Retinal pigment epithelial cell (primary cell): ENCODE data around the gene BCKDHB.
"Not testable (repeated sequence)": the region's sequence is repeated elsewhere in the genome, so short reads cannot be mapped to it uniquely, and the experiment has no call there.

ENCODE experiments used
- DNase-seq: peaks from one replicate; pipeline ENCODE4 v3.0.0-alpha.2; 2010; ENCODE audit warnings: low read depth
- H3K4me3 ChIP-seq: 2 replicates; pipeline ENCODE4 v1.5.1; 2011; ENCODE audit warnings: mild to moderate bottlenecking, low read length, control low read depth, moderate library complexity
- TF ChIP-seq, protein P1 (sequence below): conservative IDR thresholded peaks from 2 replicates; pipeline ENCODE4 v1.5.1; 2011; ENCODE audit warnings: low read depth, low read length, control low read depth, inconsistent platforms

BCKDHB gene

DNA sequence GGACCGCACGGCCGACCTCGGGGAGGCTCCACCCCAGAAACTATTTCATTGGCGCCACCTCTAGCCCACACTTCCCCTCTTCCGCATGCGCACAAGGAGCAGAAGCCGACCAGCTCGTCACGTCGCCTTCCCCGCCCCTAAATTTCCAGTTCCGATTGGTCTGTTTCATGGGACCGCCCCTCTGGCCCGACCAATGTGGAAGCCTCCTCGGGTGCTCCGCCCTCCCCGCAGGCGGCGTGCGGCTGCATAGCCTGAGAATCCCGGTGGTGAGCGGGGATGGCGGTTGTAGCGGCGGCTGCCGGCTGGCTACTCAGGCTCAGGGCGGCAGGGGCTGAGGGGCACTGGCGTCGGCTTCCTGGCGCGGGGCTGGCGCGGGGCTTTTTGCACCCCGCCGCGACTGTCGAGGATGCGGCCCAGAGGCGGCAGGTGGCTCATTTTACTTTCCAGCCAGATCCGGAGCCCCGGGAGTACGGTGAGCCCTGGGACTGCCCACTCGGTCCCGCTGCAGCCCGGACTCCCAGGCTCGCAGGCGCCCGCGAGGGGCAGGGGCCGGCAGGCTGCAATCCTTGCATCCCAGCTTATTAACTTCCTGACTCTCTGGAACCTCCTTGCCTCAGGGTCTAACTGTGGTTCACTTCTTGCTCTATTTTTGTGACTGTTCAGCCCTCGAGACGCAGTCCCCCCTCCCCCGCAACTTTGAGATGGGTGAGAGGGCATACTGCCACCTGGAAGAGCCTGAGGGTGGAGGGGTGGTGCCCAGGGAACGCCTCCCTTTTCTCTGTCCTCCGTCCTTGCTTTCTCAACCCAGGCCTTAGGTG, at the start of gene BCKDHB:
Gene BCKDHB (plus strand): TSS at position 254 of the 818 bp plus-strand sequence. CDS start 23 bp downstream, at position 277.
- TF ChIP-seq, protein P1, sequence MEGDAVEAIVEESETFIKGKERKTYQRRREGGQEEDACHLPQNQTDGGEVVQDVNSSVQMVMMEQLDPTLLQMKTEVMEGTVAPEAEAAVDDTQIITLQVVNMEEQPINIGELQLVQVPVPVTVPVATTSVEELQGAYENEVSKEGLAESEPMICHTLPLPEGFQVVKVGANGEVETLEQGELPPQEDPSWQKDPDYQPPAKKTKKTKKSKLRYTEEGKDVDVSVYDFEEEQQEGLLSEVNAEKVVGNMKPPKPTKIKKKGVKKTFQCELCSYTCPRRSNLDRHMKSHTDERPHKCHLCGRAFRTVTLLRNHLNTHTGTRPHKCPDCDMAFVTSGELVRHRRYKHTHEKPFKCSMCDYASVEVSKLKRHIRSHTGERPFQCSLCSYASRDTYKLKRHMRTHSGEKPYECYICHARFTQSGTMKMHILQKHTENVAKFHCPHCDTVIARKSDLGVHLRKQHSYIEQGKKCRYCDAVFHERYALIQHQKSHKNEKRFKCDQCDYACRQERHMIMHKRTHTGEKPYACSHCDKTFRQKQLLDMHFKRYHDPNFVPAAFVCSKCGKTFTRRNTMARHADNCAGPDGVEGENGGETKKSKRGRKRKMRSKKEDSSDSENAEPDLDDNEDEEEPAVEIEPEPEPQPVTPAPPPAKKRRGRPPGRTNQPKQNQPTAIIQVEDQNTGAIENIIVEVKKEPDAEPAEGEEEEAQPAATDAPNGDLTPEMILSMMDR = no peak
- peak; percentile 91 for DNase-seq
- peak within 1 kb of the TSS; percentile 85 for H3K4me3 ChIP-seq

DNA sequence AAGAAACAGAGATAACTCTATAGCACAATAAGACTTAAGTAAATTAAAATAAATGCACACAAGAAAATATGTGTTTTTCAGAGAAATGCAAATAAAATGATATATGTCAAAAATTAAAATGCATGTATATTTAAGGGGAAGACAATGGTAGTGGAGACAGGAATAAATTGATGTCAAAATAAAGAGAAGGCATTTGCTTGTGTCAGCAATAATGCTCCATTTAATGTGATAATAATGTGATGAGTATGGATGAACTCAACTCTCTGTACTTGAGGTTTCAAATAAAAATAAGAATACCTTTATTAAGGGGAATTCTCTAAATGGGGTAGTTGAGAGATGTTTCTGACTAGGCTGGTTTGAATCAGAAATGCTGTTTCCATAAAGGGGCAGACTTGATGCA, 45.7 kb upstream of the BCKDHB start:
- no peak for DNase-seq
- TF ChIP-seq, protein P1 = no peak
- no peak overlapping the region for H3K4me3 ChIP-seq

DNA sequence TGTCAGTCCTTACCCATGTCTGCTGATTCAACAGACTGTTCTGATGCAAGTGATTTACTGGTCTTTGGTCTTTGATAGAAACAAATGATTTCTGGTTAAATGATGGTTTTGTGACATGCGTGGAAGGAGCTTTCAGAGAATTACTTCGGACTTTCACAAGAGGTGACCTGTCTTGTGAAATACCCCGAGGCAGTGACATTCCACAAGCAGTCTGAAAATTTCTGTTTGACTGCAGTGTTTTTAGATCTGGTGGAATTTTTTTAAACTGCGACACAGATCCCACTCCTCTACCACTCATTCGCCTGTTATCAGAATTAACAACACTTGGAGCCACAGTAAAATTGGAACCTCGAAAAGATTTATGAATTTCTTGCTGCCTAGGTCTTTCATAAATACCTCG, 38.3 kb upstream of the BCKDHB start:
- not testable (repeated sequence) for DNase-seq, H3K4me3 ChIP-seq

- H3K4me3 ChIP-seq, DNase-seq: not testable (repeated sequence)
Measured at GRCh38 chr6:80070431-80070830, 36.0 kb upstream of the BCKDHB start.

GRCh38 chr6:80077067-80077466, 29.4 kb upstream of the BCKDHB start:
- no peak for DNase-seq
- no peak overlapping the region for H3K4me3 ChIP-seq
- TF ChIP-seq, protein P1 = no peak

GRCh38 chr6:80088637-80089036, 17.8 kb upstream of the BCKDHB start:
- H3K4me3 ChIP-seq = no peak overlapping the region
- TF ChIP-seq, protein P1 = no peak
- no peak for DNase-seq

GRCh38 chr6:80091506-80091905, 15.0 kb upstream of the BCKDHB start:
- TF ChIP-seq, protein P1 = no peak
- no peak for DNase-seq
- H3K4me3 ChIP-seq = no peak overlapping the region

DNA sequence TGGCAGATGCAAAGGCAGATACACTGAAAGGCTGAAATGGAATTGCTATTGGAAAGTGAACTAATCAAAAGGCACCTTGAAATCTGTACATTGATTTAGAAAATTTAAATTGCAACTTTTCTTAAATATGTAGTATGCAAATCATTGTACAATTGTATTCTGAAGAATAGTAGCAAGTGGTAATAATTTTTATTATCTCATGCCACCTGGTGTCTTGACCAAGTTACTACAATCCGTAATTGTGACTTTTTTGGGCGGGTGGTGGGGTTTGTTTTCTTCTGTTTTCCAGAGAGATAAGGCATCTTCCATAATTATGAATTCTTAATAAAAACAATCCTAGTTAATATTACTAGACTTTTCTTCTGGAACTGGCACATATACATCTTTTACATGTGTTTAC, 12.5 kb upstream of the BCKDHB start:
- no peak overlapping the region for H3K4me3 ChIP-seq
- TF ChIP-seq, protein P1 = peak; percentile 50
- no peak for DNase-seq
